ENCODE data around the gene LRPPRC.

The LRPPRC gene

GRCh38 chr2:43989545-43989944, 6.2 kb downstream of the LRPPRC start:
- H4K20me1 ChIP-seq, result peaks cover 46 to 100% (median 100%) of the 10 kb centered on the region in 11 experiments; a peak in 21 of 22 replicates
- peaks cover 11 to 16% (median 14%) of the 10 kb centered on the region in 10 experiments for H3K4me1 ChIP-seq
- no peak for TF ChIP-seq Cebpa-rat (IDR thresholded peaks at IDR 0.05)
- H3K4me3 ChIP-seq, result no peak overlapping the region
- no peaks in the 10 kb centered on the region for H3K9me3 ChIP-seq (replicated peaks in 1 of 11)
- no peak overlapping the region for H3K9ac ChIP-seq
- H3K27ac ChIP-seq, result no peak overlapping the region
- H3K27me3 ChIP-seq, result no peaks in the 10 kb centered on the region
- H3K4me2 ChIP-seq, result no peak overlapping the region
- H3K36me3 ChIP-seq, result peaks cover 53 to 100% (median 95%) of the 10 kb centered on the region in 11 experiments

GRCh38 chr2:43986600-43986999, 9.2 kb downstream of the LRPPRC start:
- TF ChIP-seq Cebpa-rat (IDR thresholded peaks at IDR 0.05), result no peak
- Histone ChIP-seq H3K4me1 (no peaks in the 10 kb centered on the region), H4K20me1 (peaks cover 37 to 100% (median 100%) of the 10 kb centered on the region in 11 experiments; a peak in 21 of 22 replicates), H3K27ac (no peak overlapping the region), H3K9ac (no peak overlapping the region), H3K27me3 (no peaks in the 10 kb centered on the region), H3K4me3 (no peak overlapping the region), H3K36me3 (peaks cover 43 to 92% (median 79%) of the 10 kb centered on the region in 11 experiments), H3K4me2 (no peak overlapping the region), H3K9me3 (replicated peaks in 1 of 11) (no peaks in the 10 kb centered on the region)

- no peak overlapping the region for H3K9ac ChIP-seq
- no peak for TF ChIP-seq Cebpa-rat (IDR thresholded peaks at IDR 0.05)
- no peaks in the 10 kb centered on the region for H3K27me3 ChIP-seq
- no peaks in the 10 kb centered on the region for H3K4me1 ChIP-seq
- no peak overlapping the region for H3K4me3 ChIP-seq
- H3K36me3 ChIP-seq, result peaks cover 50 to 92% (median 79%) of the 10 kb centered on the region in 11 experiments
- peaks cover 25 to 100% (median 100%) of the 10 kb centered on the region in 11 experiments; a peak in 21 of 22 replicates for H4K20me1 ChIP-seq
- H3K27ac ChIP-seq, result no peak overlapping the region
- H3K4me2 ChIP-seq, result no peak overlapping the region
- no peaks in the 10 kb centered on the region for H3K9me3 ChIP-seq (replicated peaks in 1 of 11)
These were observed 10.4 kb downstream of the LRPPRC start for GRCh38 chr2:43985359-43985758.

- Histone ChIP-seq H3K4me1 (no peaks in the 10 kb centered on the region), H3K4me3 (no peak overlapping the region), H3K36me3 (peaks cover 50 to 92% (median 79%) of the 10 kb centered on the region in 11 experiments), H3K4me2 (no peak overlapping the region), H3K9me3 (replicated peaks in 1 of 11) (no peaks in the 10 kb centered on the region), H3K27me3 (no peaks in the 10 kb centered on the region), H4K20me1 (peaks cover 24 to 100% (median 99%) of the 10 kb centered on the region in 11 experiments; a peak in 21 of 22 replicates), H3K9ac (no peak overlapping the region), H3K27ac (no peak overlapping the region)
- TF ChIP-seq Cebpa-rat (IDR thresholded peaks at IDR 0.05), result no peak
These were observed 11.3 kb downstream of the LRPPRC start for GRCh38 chr2:43984533-43984932.

- Histone ChIP-seq H3K9ac (no peak overlapping the region), H3K36me3 (peaks cover 59 to 92% (median 77%) of the 10 kb centered on the region in 11 experiments), H3K27me3 (no peaks in the 10 kb centered on the region), H3K4me2 (no peak overlapping the region), H3K27ac (no peak overlapping the region), H3K4me3 (no peak overlapping the region), H3K9me3 (replicated peaks in 1 of 11) (no peaks in the 10 kb centered on the region), H4K20me1 (peaks cover 24 to 96% (median 81%) of the 10 kb centered on the region in 11 experiments; a peak in 21 of 22 replicates), H3K4me1 (no peaks in the 10 kb centered on the region)
- no peak for TF ChIP-seq Cebpa-rat (IDR thresholded peaks at IDR 0.05)
These were observed 14.9 kb downstream of the LRPPRC start for GRCh38 chr2:43980902-43981301.

- Histone ChIP-seq H3K27ac (no peak overlapping the region), H3K9me3 (replicated peaks in 1 of 11) (no peaks in the 10 kb centered on the region), H4K20me1 (peaks cover 4 to 84% (median 50%) of the 10 kb centered on the region in 11 experiments; a peak in 20 of 22 replicates), H3K4me2 (no peak overlapping the region), H3K27me3 (no peaks in the 10 kb centered on the region), H3K9ac (no peak overlapping the region), H3K4me3 (no peak overlapping the region), H3K36me3 (peaks cover 86 to 100% (median 94%) of the 10 kb centered on the region in 11 experiments), H3K4me1 (no peaks in the 10 kb centered on the region)
- TF ChIP-seq Cebpa-rat (IDR thresholded peaks at IDR 0.05), result no peak
These were observed 18.0 kb downstream of the LRPPRC start for GRCh38 chr2:43977677-43978375.

- TF ChIP-seq Cebpa-rat (IDR thresholded peaks at IDR 0.05), result no peak
- Histone ChIP-seq H3K9ac (no peak overlapping the region), H3K4me3 (no peak overlapping the region), H3K4me1 (no peaks in the 10 kb centered on the region), H3K27me3 (no peaks in the 10 kb centered on the region), H4K20me1 (peaks cover 0 to 68% (median 22%) of the 10 kb centered on the region in 11 experiments; a peak in 16 of 22 replicates), H3K27ac (no peak overlapping the region), H3K36me3 (peaks cover 91 to 100% (median 98%) of the 10 kb centered on the region in 11 experiments), H3K4me2 (no peak overlapping the region), H3K9me3 (replicated peaks in 1 of 11) (no peaks in the 10 kb centered on the region)
These were observed 34.9 kb downstream of the LRPPRC start for GRCh38 chr2:43960921-43961320.

- Histone ChIP-seq H3K36me3 (peaks cover 98 to 100% (median 100%) of the 10 kb centered on the region in 11 experiments), H3K9ac (no peak overlapping the region), H3K4me1 (no peaks in the 10 kb centered on the region), H3K9me3 (replicated peaks in 1 of 11) (no peaks in the 10 kb centered on the region), H3K27me3 (no peaks in the 10 kb centered on the region), H3K27ac (no peak overlapping the region), H3K4me3 (no peak overlapping the region), H3K4me2 (no peak overlapping the region), H4K20me1 (peaks cover 0 to 68% (median 21%) of the 10 kb centered on the region in 11 experiments; a peak in 14 of 22 replicates)
- TF ChIP-seq Cebpa-rat (IDR thresholded peaks at IDR 0.05), result no peak
These were observed 37.2 kb downstream of the LRPPRC start for GRCh38 chr2:43958397-43959275.

- no peaks in the 10 kb centered on the region for H3K27me3 ChIP-seq
- peaks cover 95 to 100% (median 99%) of the 10 kb centered on the region in 11 experiments for H3K36me3 ChIP-seq
- no peak for TF ChIP-seq Cebpa-rat (IDR thresholded peaks at IDR 0.05)
- no peaks in the 10 kb centered on the region for H3K4me1 ChIP-seq
- no peak overlapping the region for H3K9ac ChIP-seq
- peaks cover 0 to 56% (median 27%) of the 10 kb centered on the region in 11 experiments; a peak in 17 of 22 replicates for H4K20me1 ChIP-seq
- no peak overlapping the region for H3K27ac ChIP-seq
- H3K4me2 ChIP-seq, result no peak overlapping the region
- no peaks in the 10 kb centered on the region for H3K9me3 ChIP-seq (replicated peaks in 1 of 11)
- H3K4me3 ChIP-seq, result no peak overlapping the region
These were observed 45.3 kb downstream of the LRPPRC start for GRCh38 chr2:43950383-43951008.
